Frontal cortex (tissue), 4 donors: Measurements from ENCODE around the gene CSTA. TPM values are rescaled to one million over a fixed set of nuclear protein-coding genes. Genes with fewer than 3 reads are reported as not detected.

Source experiments
- DNase-seq, 2 donors: peaks; one replicate each; pipeline ENCODE4 v3.0.0; 2012; ENCODE audit warnings: low spot score in 2 of 2
- FAIRE-seq: peaks from 2 replicates; lab custom pipeline; 2012; peaks lifted over from hg19 to GRCh38; lab: Jason Lieb, UNC
- total RNA-seq: library from RNA; depleted of rRNA; stranded (reverse); fragments of >200 nt; gene quantifications from one replicate; pipeline ENCODE4 v1.2.3, GENCODE V29; 2014
- donor health status: control.
- donor health status: control.
- donor health status: control.

CSTA gene, protein sequence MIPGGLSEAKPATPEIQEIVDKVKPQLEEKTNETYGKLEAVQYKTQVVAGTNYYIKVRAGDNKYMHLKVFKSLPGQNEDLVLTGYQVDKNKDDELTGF
- not detected for total RNA-seq

DNA sequence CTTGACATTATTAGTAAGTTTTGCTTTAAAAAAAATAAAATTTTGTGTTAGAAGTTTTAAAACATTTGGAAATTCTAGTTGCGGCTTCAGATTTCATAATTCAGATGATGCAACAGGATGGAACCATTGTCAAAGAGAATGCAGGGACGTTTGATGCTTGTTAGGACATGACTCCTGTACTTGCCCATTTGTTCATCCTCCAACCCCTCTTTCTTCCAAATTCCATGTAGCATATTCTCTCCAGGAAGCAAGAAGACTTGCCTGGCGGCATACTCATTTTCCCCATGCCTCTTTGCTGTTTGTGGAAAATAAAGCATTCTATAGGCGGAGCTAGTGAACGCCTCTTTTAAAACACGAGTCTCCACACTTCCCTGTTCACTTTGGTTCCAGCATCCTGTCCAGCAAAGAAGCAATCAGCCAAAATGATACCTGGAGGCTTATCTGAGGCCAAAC lies at the start of gene CSTA:
Gene CSTA, plus strand, starts transcription at position 378 of the 453 bp plus-strand sequence. Its CDS starts 45 bp downstream, at position 423.
- DNase-seq (no peak), FAIRE-seq (no peak)

DNA sequence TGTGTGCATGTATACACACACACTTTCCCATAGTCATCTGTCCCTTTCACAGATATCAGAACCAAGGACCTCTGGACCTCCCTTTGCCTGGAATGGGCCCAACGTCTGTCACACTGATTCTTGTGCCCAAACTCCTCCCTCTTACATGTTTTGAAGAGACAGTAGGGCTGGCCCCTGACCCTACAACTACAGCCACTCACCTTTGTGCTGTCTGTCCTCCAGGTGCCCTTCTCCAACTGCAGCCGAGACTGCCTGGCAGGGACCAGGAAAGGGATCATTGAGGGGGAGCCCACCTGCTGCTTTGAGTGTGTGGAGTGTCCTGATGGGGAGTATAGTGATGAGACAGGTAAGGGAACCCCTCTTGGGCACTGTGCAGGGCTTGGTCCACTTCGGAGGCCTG lies 43.2 kb upstream of the CSTA start:
- DNase-seq = no peak
- no peak for FAIRE-seq

DNA sequence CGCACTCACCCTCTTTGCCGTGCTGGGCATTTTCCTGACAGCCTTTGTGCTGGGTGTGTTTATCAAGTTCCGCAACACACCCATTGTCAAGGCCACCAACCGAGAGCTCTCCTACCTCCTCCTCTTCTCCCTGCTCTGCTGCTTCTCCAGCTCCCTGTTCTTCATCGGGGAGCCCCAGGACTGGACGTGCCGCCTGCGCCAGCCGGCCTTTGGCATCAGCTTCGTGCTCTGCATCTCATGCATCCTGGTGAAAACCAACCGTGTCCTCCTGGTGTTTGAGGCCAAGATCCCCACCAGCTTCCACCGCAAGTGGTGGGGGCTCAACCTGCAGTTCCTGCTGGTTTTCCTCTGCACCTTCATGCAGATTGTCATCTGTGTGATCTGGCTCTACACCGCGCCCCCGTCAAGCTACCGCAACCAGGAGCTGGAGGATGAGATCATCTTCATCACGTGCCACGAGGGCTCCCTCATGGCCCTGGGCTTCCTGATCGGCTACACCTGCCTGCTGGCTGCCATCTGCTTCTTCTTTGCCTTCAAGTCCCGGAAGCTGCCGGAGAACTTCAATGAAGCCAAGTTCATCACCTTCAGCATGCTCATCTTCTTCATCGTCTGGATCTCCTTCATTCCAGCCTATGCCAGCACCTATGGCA lies 41.1 kb upstream of the CSTA start:
- FAIRE-seq = no peak

DNA sequence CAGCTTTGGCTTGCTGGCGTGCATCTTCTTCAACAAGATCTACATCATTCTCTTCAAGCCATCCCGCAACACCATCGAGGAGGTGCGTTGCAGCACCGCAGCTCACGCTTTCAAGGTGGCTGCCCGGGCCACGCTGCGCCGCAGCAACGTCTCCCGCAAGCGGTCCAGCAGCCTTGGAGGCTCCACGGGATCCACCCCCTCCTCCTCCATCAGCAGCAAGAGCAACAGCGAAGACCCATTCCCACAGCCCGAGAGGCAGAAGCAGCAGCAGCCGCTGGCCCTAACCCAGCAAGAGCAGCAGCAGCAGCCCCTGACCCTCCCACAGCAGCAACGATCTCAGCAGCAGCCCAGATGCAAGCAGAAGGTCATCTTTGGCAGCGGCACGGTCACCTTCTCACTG lies 40.6 kb upstream of the CSTA start:
- FAIRE-seq (no peak), DNase-seq (no peak)

More for the DNA sequence above, 41.1 kb upstream of the CSTA start:
- no peak for DNase-seq

DNA sequence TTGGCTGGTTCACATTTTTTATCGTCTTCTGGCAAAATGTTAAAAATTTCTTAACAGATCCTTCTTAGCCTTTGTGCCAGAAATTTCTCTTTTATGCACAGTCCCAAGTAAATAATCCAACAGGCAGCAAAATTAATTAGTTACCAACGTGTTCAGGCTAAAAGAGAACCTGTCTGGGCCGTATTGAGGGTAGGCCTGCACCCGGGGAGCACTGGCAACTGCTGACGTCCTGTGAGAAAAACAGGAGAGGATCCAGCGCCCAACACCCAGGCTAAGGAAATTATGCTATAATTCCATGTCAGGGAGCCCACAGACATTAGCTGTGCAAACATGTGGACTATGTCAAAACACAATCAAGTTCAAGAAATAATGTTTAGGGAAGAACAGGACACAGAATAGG lies 30.7 kb upstream of the CSTA start:
- DNase-seq (no peak), FAIRE-seq (no peak)

DNA sequence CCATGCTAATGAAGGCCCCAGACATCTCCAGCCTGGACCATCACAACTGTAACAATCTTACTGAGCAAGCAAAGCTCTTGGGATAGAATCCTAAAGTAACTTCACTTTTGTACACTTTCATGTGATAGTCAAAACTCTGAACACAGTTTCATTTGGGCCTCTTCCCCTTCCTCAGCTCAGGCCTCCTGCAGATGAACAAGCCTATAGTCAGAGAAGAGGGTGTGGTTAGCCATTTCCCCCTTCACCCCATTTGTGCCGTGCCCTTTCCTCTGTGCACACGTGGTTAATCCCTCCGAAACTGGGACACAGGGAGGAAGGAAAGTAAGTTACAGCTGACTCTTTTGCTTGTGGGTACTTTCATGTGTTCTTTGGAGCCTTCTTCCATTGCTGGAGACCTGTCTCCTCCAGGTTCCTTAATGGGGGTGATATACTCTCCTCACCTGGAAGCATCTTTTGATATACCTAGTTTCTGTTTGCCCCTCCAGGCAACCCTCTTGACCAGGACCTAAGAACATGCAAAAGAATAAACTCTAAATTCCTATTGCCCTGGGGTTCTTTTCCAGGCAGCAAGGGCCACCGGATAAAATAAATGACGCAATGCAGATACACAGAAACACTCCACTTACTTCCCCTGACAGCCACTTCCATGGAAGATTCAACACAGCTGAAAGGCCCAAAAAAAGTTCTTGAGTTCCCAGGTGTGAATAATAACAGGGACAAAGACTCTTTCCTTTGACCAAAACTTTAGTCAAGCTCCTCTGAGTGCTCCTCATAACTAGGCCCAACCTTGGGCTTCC lies 29.6 kb upstream of the CSTA start:
- DNase-seq (no peak), FAIRE-seq (no peak)

DNA sequence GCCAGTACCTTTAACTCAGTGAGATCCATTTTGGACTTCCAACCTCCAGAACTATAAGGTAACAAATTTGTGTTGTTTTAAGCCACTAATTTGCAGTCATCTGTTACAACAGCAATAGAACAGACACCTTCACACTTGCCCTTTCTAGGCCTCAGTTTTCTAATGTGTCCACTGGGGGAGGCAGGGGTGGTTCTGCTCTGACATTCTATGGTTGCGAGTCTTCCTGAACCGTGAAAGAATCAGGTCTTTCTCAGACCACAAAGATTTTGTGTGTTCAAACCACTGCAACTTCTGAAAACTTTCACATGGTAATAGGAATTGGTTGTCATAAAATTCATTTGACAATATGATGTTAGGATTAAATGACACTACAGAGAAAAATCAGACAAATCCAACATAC lies 26.8 kb upstream of the CSTA start:
- no peak for FAIRE-seq

DNA sequence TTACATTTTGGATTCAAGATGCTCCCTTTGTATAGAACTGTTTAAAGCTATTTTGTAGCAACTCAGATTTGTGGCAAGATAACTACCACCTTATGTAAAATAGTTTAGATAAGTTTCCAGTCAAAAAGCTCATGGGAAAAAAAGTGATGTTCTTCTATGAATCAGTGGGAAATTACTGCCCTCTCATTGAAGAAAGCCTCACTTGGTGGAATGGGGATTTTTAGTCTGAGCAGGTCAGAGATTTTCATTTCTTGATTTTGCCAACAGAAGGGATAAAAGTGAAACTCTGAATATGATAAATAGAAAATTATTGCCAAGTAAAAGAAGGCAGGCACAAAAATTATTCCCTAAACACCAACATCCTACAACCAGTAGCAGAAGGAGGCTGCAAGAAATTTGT lies 25.8 kb upstream of the CSTA start:
- FAIRE-seq = no peak

More for the DNA sequence above, 26.8 kb upstream of the CSTA start:
- DNase-seq = no peak

DNA sequence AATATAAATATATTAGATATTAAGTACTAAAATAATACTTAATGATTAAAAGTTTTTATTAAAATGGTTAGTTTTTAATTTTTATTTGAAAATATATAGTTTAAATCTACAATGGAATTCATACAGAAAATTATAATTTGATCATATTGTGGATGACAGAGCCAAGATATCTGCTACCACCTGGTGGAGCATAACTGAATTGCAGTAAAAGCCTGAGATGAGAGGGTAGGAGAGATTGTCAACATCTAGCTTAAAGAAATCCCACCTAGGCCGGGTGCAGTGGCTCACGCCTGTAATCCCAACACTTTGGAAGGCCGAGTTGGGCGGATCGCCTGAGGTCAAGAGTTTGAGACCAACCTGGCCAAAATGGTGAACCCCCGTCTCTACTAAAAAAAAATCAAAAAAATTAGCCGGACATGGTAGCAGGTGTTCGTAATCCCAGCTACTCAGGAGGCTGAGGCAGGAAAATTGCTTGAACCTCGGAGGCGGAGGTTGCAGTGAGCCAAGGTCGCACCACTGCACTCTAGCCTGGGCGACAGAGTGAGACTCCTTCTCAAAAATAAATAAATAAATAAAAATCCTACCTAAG lies 25.1 kb upstream of the CSTA start:
- DNase-seq (no peak), FAIRE-seq (peak; percentile 97)

More for the DNA sequence above, 25.8 kb upstream of the CSTA start:
- no peak for DNase-seq

DNA sequence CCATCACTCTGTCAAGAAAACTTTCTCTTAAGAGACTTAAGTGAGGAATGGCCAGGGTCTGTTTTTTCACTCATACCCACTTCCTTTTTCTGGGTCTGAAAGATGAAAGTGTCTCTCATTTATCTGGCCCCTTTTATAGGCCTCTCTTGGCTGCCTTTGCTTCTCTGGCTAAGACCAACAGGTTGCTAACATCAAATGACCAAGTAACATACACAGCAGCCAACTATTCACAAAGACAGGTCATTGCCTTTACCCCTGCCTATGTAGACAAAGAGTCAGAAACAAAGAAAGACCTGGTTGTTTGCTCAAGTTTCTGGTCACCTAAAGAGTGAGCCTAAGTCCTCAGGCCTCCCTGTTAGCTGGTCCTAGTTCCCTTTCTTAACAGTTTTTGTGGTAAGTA lies 24.0 kb upstream of the CSTA start:
- DNase-seq (no peak), FAIRE-seq (no peak)

DNA sequence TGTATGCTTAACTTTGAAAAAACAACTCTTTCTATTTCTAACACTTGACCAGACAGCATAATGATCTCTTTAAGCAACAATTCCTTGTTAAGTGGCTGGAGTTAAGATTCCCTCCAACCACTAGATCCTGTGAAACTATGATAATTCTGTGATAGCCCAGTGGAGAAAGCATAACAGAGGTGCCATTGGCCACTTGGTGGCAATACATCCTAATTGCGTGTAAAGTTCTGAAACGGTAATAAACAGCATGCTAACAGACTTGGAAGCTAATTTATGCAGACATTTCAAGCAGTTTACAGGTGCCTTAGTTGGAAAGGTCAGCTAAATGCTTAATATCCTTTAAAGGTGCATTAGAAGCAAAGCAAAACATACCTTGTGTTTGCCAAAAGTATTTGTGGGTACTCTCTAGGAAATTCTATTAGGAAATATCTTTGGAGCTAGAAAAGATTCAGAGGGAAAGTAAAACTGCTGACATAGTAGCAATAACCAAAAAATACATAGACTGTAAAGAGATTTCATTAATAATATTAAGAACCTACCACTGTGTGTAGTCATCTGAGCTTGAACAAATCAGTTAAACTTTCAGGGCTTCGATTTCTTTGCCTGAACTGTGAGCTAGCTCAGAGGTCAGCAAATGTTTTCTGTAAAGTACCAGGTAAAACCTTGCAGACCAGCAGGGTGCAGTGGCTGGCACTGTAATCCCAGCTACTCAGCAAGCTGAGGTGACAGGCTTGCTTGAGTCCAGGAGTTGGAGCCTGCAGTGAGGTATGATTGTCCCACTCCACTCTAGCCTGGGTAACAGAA lies 19.0 kb upstream of the CSTA start:
- DNase-seq (no peak), FAIRE-seq (no peak)

DNA sequence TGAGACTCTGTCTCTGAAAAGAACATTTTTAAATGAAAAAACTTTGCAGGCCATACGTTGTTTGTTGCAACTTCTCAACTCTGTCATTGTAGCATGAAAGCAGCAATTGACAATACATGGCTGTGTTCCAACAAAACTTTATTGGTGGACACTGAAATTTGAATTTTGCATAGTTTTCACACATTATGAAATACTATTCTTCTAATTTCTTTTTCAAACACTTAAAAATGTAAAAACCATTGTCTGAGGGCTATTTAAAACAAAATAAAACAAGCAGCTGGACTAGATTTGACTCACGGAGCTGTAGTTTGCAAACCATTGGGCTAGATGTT lies 18.5 kb upstream of the CSTA start:
- FAIRE-seq = no peak

DNA sequence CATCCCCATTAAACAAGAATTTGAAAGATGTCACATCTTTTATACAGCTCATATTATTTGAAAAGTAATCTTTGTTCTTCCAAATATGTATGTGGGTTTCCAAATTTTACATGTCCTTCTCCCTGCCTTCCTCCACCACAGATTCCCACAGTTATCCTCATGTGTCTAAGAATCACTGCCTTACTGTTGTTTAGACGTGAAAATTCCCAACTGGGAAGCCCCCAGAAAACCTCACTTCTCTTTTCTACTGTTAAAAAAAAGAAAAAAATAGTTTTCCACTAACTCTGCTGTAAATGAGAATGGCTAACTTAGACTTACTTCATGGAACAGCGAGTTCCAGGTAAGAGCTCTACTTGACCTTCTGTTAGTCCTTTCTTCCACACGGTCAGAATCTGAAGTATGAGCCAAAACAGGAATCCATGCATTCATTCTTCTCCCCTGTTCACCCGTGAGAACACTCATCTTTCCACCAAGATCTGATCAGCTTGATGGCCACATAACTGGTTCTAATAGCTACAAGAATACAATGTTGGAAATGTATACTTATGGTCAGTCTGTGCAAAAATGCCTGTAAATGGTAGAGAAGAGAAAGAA lies 17.9 kb upstream of the CSTA start:
- FAIRE-seq (no peak), DNase-seq (no peak)

More for the DNA sequence above, 18.5 kb upstream of the CSTA start:
- no peak for DNase-seq

DNA sequence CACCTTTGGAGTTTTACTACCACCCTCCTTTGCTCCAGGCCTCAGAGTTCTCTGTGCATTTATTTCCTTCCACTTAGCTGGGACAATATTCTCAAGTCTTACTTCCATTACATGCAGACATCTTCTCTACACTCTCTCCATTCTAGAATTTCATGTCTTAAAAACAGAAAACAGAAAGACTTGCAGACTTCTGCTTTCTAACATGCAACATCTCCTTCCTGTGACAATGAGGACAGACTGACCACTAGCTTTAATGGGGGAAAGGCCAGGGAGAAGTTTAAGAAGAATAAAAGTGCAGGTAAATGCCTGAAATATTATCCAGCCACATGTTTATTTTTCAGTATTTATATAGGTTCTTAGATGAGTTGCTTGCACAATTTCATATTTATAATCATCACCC lies 17.1 kb upstream of the CSTA start:
- FAIRE-seq (no peak), DNase-seq (no peak)

DNA sequence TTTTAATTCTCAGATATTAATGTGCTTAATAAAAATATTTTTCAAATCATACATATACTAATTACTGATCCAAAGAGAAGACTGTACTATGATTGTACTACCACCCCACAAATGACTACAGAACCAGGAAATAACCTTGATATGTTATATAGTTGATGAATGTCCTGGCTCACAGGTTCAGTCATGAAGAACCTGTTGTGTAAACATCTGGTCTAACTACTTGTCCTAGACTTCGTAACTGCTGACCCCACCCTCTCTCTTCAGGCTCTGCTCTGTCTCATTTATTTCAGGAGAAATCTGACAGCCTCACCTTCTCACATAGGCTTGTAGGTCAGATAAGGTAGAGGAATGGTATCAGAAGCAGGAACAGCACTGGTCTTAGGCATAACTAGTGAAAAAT lies 14.7 kb upstream of the CSTA start:
- DNase-seq (no peak), FAIRE-seq (no peak)

DNA sequence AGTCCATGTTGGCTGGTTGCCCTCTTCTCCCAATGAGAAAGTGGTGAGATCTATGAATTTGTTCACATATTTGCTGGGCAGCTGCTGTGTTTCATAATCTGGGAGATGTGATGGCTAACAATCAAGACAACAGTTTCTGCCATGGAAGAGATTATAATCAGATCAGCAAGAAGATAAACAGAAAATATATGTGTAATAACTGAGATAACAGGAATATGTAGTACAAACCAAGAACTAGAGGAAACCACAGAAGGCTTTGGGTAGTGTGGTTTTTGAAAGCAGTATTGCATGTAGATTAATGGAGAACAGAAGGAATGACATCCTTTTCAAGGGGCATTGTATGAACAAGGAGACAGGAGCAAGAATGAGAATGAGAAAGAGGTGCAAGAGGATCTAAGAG lies 12.2 kb upstream of the CSTA start:
- DNase-seq (no peak), FAIRE-seq (no peak)

DNA sequence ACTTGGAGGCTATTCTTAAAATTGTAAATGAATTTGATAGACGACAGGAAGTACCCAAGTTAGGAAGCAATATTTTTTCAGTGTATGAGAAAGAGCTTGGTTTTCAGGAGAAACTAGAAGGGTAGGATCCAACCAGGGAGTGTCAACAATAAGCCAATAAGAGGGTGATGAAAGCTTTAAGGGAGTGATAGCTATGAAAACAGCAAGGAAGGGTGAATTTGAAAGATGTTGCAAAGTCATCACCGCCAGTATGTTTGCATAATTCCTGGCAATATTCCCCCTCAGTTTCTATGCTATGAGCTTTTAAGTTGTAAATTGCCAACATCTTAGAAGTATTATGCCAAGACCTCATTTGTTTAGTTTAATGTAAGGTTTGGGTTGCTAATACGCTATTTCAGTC lies 11.8 kb upstream of the CSTA start:
- no peak for FAIRE-seq
- DNase-seq = no peak

DNA sequence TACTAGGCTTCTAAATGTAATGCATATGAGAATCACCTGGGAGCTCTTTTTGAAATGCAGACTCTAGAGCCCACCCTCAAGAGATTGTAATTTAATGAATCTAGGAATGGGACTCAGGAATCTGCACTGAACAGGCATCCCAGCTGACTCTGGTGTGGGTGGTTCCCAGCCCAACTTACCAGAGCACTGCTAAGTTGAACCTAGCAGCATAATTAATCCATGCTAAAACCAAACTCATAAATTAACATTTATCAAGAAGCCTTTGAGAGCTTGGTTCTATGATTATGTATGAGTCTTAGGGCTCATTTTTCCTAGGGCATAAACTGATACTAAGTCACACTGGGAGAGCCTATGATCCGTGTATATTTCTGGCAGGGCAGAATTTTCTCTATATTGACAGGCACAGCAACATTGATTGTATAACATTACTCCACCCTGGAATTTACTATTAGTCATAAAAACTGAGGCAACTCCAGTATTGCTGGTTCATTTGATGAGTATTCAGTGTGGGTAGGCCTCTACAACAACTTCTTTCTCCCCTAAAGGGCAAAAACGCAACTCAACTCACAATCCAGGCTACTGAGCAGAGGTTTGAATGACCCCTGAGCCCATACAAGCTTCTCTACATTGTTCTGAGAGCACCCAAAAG lies 10.7 kb upstream of the CSTA start:
- no peak for FAIRE-seq
- DNase-seq = no peak

DNA sequence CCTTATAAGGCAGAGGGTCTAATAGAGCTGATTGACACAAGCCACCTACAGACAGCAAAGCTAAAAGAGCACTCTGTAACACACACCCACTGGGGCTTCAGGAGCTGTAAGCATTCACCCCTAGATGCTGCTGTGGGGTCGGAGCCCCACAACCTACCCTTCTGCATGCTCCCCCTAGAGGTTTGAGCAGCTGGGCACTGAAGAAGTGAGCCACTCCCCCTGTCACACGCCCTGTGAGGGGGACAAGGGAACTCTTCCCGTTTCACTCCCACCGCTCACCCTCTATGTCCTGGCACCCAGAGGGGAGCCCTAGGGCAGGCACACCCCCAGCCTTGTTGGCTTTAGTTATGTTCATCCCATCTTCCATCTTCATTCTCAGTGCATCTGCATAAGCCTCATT lies 9.4 kb upstream of the CSTA start:
- DNase-seq = no peak
- no peak for FAIRE-seq
